Measurements from ENCODE around the gene RPGRIP1L. TPM values are rescaled to one million over a fixed set of nuclear protein-coding genes. Genes with fewer than 3 reads are reported as not detected.

The RPGRIP1L gene
- 10 to 100 TPM; 17.3 to 19.9 (median 18.8) TPM for polyA plus RNA-seq (ENCODE audit: insufficient read length in 3 of 3)

GRCh38 chr16:53703590-53704444 lies at the start of gene RPGRIP1L, which contains the start of gene FTO:
TSS of gene RPGRIP1L (minus strand) at chr16:53703859. CDS start at chr16:53700723, 3,136 bp downstream.
TSS of gene FTO (plus strand) at chr16:53704156.
- DNase-seq (ENCODE audit: low read depth in 3 of 3, low spot score in 2 of 3), result peak; percentile 98 to 99 (median 99)

GRCh38 chr16:53753431-53753830 lies 49.8 kb upstream of the RPGRIP1L start:
- DNase-seq (ENCODE audit: low read depth in 3 of 3, low spot score in 2 of 3), result no peak

- no peak for DNase-seq (ENCODE audit: low read depth in 3 of 3, low spot score in 2 of 3)
These were observed 48.9 kb upstream of the RPGRIP1L start for GRCh38 chr16:53752560-53752959.

- DNase-seq (ENCODE audit: low read depth in 3 of 3, low spot score in 2 of 3), result no peak
These were observed 42.2 kb upstream of the RPGRIP1L start for GRCh38 chr16:53745753-53746266.

- DNase-seq (ENCODE audit: low read depth in 3 of 3, low spot score in 2 of 3), result no peak
These were observed 41.4 kb upstream of the RPGRIP1L start for GRCh38 chr16:53745086-53745485.

- DNase-seq (ENCODE audit: low read depth in 3 of 3, low spot score in 2 of 3), result no peak
These were observed 40.8 kb upstream of the RPGRIP1L start for GRCh38 chr16:53744449-53744848.

- no peak for DNase-seq (ENCODE audit: low read depth in 3 of 3, low spot score in 2 of 3)
These were observed 39.5 kb upstream of the RPGRIP1L start for GRCh38 chr16:53743149-53743566.

GRCh38 chr16:53741546-53741945 lies 37.9 kb upstream of the RPGRIP1L start:
- DNase-seq (ENCODE audit: low read depth in 3 of 3, low spot score in 2 of 3), result no peak

GRCh38 chr16:53740933-53741531 lies 37.4 kb upstream of the RPGRIP1L start:
- DNase-seq (ENCODE audit: low read depth in 3 of 3, low spot score in 2 of 3), result no peak

GRCh38 chr16:53740476-53740875 lies 36.8 kb upstream of the RPGRIP1L start:
- no peak for DNase-seq (ENCODE audit: low read depth in 3 of 3, low spot score in 2 of 3)

- DNase-seq (ENCODE audit: low read depth in 3 of 3, low spot score in 2 of 3), result no peak
These were observed 33.9 kb upstream of the RPGRIP1L start for GRCh38 chr16:53737552-53737951.

- DNase-seq (ENCODE audit: low read depth in 3 of 3, low spot score in 2 of 3), result no peak
These were observed 32.6 kb upstream of the RPGRIP1L start for GRCh38 chr16:53736297-53736696.

GRCh38 chr16:53734908-53735307 lies 31.2 kb upstream of the RPGRIP1L start:
- no peak for DNase-seq (ENCODE audit: low read depth in 3 of 3, low spot score in 2 of 3)

GRCh38 chr16:53732296-53732929 lies 28.8 kb upstream of the RPGRIP1L start:
- DNase-seq (ENCODE audit: low read depth in 3 of 3, low spot score in 2 of 3), result no peak

GRCh38 chr16:53730693-53731092 lies 27.0 kb upstream of the RPGRIP1L start:
- DNase-seq (ENCODE audit: low read depth in 3 of 3, low spot score in 2 of 3), result no peak

GRCh38 chr16:53726625-53727024 lies 23.0 kb upstream of the RPGRIP1L start:
- DNase-seq (ENCODE audit: low read depth in 3 of 3, low spot score in 2 of 3), result no peak

GRCh38 chr16:53721017-53721416 lies 17.4 kb upstream of the RPGRIP1L start:
- DNase-seq (ENCODE audit: low read depth in 3 of 3, low spot score in 2 of 3), result no peak

- DNase-seq (ENCODE audit: low read depth in 3 of 3, low spot score in 2 of 3), result no peak
These were observed 13.9 kb upstream of the RPGRIP1L start for GRCh38 chr16:53717577-53717976.

- no peak for DNase-seq (ENCODE audit: low read depth in 3 of 3, low spot score in 2 of 3)
These were observed 11.3 kb upstream of the RPGRIP1L start for GRCh38 chr16:53715023-53715384.

- no peak for DNase-seq (ENCODE audit: low read depth in 3 of 3, low spot score in 2 of 3)
These were observed 10.8 kb upstream of the RPGRIP1L start for GRCh38 chr16:53714205-53715022.
